ENCODE measurements around the gene MIER2.

The MIER2 gene

DNA sequence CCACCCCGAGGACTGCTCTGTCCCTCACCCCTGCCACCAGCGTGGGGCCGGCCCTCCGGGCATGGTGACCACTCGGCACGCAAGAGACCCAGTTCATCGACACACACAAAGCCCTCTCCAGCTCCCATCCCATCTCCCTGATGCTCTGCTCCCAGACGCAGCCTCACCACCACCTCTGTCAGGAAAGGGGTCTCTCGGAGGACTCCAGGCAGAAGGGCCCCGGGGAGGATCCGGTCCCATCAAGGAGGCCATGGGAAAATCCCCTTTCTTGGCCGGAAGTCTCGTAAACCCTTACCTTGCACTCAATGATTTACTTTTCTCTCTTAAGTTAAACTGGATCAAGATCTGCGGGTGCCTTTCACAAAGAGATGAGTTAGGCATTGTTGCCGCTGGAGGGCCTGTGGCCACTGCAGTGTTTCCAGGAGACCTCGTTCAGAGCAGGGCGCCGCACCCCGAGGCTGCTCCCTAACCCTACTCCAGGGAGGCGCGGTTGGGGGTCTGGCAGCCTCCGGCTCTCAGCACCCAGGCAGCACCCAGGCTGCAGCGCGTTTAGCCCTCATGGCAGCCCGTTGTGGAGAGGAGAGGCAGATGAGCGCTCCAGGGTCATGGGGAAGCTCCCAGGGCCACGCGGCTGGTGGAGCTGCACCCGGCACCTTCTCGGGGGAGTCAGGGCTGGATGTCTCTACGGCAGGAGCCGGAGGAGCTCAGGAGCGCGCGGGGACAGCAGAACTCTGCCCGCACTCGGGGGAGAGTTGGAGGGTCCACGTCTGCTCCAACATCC lies 33.4 kb upstream of the MIER2 start:
- no peak for DNase-seq

DNA sequence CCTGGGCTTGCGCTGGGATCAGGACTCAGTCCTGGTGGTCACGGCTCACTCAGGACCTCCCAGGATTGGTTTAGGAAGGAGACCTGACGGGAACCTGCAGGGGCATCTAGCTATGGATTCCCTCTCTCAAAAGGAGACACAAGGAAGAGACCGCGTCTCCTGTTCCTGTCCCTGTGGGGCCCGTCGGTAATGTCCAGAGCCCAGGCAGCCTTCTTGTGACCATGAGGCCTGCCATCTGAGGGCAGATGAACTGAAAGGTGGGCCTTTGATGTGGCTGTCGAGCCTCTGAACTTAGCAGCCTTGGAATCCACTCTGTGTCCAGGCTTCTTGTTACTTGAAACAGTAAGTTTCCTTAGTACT lies 31.5 kb upstream of the MIER2 start:
- no peak for DNase-seq

DNA sequence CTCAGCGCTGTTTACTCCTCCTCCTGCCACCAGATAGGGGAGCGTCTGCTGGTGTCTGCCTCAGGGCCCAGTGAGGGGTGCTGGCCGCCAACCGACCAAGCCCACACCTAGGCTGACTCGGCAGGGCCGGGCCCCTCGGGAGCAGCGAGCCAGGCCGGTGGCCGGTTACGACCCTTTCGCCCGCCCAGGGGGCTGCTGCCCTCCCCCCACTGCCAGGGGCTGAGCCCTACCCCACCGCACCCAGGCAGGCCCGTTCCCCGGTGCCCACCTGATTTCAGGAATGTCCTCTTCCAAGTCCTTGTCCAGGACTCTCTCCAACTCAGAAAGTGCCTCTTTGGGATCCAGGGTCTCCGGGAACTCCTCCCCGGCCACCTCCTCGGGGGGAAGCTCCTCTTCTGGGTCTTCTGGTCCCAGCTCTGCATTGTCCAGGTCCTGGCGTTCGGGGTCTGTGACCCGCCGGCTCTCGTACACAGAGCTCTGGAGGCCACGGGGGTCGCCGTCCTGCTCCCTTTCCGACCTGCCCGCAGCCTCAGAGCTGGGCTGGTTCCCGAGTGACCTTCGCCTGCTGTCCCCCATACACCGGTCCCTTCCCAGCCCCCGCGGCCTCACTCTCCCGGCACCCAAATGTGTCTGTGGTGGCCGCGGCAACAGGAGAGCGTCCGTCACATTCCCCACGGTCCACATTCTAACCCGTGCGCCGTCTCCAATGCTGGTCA lies 31.0 kb upstream of the MIER2 start:
- no peak for DNase-seq

DNA sequence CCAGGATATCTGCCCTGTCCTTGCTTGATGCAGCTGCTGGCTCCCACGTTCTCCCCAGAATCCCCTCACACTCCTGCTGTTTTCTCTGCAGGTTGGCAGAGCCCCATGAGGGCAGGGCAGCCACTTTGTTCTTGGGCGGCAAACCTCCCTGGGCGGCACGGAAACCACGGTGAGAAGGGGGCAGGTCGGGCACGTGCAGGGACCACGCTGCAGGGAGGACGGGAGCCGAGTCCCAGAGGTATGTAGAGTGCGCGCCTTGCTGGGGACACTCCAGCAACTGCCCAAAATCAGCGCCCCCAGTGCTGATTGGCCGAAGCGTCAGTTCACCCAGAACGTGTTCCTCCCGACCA lies 30.3 kb upstream of the MIER2 start:
- no peak for DNase-seq

DNA sequence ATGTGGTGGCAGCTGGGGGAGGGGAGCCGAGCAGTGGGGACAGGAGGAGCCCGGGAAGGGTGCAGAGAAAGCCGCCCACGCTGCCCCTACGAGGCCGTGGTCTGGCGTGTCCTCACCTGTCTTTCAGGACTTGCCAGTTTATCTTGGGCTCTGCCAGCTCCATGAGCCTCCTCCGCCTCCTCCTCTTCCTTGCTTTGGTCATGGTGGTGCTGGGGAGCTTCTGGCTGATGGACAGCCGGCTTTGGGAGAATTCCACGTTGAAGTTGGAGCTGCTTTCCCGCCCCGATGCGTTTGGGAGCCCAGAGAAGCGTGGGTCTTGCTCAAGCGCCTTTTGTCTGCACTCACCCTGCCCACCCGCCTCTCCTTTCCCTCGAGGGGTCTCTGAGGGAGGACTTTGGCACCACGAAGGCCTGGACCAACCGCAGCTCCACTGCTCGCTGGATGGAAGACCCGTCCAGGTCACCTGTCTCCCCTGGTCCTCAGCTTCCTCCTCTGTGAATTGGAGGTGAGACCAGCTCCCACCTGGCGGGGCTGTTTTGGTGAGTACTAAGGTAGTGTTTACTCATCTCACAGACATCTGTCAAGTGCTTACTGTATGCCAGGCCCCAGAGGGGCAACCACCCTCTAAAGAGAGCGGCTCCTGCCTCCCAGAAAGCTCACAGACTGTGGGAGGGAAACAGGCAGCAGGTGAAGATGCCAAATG lies 29.7 kb upstream of the MIER2 start:
- no peak for DNase-seq

DNA sequence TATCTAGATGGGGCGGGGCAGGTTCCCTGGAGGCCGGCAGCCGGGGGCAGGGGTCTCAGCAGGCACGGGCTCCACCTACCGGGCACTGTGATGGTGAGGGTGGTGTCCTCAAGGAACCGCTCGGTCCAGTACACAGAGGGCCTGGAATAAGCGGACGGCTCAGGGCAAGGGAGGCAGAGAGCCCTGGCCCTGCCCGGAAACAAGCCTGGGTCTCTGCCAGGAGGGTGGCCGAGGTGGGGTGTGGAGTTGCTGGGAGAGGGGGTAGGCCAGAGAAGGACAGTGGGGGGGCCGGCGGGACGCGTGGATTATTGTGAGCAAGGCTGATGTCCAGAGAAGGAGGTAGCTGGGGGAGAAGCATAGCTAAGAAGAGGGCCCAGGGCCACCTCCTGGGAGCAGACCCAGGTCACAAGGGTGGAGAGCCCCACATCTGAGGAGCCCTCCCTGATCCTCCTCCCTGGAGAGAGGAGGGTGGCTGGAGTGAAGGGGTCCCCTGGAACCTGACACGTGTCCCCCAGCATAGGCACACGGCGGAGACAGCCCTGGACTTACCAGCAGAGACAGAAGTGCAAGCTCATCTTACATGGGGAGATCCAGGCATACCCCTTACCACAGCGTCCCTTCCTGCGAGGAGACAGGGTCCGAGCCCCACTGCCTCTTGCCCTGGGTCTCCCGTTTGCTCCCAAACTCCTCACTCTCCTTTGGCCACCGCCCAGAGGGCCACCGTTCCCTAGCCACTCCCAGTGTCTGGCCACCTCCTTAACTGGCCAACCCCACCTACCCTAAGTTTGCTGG lies 29.0 kb upstream of the MIER2 start:
- DNase-seq = no peak

DNA sequence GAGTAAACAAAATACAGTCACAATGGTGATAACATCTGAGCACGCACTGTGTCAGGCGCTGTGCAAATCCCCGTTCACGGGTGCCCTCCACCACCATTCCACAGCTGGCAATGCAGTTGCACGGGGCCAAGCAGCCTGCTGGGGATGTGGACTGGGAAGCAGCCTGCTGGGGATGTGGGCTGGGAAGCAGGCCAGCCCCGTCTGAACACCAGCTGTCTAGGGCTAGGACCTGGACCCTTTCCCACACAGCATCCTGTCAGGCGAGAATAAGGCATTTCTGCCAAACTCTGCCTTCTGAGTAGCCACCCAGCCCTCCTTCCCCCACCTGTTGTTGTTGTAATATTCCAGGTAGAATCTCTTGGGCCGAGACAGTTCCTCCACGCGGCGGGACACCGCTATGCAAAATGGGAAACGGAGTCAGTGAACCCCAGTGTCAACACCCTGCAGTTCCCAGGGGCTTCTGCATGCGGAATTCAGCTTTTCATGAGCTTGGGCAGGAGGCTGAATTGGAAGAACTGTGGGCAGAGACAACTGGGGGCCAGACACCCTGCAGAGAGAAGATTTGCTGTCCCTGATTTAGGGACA lies 27.8 kb upstream of the MIER2 start:
- DNase-seq = peak; percentile 33

DNA sequence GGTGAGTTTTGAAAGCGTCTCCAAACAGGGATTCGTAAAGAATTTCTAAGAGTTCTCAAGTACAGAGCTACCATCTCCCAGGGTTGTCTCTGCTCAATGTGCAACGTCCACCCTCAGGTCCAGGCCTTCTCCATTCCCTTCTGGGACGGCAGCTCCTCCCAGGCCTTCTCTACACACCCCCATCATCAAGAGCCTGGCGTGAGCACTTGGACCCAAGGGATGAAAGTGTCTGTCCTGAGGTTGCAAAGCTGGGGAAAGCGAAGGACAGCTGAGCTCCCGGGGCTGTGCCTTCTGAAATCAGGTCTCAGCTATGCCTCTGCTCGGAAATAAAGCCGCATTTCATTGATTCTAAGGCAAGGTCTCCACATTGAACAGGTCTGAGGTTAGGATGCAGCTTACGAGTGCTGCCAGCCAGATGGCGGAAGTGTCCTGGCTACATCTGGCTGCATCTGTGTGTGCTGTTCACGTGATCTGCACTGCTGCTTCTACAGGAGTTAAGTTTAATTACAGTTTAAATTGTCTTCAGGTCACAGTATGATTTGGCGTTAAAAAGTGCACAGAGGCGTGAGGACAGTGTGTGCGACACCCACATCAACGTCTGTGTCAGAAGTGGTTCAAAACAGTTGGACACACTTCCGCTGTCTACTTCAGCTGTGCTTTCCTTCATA lies 27.0 kb upstream of the MIER2 start:
- DNase-seq = no peak

DNA sequence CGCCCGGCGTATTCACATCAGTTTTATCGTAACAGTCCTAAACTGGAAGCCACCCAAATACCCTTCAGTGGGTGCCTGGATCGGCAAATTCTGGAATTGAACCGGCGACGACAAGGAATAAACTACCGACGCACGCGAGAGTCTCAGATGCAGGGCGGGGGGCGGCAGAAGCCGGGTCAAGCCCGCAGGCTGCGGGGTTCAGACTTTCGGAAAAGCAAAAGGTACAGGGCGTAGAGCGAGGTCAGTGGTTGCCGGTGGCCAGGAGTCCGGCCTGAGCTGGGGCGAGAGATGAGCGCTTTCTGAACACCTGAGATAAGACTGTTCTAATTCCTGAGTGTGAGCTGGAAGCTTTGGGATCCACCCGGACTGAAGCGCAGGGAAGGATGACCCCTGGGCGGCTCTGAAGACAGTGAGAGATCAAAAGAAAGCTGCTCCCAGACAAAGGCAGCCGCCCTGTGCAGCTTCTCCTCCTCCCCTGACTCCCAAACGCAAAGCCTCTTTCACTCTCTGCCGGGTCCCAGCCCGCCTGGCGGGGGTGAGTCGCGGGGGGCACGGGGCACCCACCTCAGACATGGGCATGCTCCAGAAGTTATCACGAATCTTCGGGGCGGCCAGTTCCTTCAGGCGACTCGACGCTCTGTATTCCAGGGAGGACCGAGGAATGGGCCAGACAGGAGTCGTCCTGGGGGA lies 26.2 kb upstream of the MIER2 start:
- no peak for DNase-seq

DNA sequence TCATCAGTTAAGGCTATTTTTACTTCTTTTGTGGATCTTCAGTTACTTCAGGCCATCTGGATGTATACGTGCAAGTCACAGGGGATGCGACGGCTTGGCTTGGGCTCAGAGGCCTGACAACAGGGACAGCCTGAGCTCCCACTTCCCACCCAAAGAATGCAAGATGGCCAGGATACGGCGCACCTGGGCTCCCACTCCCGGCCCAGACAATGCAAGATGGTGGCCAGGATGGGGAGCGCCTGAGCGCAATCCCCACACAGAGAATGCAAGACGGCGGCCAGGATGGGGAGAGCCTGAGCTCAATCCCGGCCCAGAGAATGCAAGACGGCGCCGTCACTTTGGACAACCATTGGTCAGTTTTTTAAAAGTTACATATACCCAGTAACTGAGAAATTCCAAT lies 25.3 kb upstream of the MIER2 start:
- DNase-seq = no peak

DNA sequence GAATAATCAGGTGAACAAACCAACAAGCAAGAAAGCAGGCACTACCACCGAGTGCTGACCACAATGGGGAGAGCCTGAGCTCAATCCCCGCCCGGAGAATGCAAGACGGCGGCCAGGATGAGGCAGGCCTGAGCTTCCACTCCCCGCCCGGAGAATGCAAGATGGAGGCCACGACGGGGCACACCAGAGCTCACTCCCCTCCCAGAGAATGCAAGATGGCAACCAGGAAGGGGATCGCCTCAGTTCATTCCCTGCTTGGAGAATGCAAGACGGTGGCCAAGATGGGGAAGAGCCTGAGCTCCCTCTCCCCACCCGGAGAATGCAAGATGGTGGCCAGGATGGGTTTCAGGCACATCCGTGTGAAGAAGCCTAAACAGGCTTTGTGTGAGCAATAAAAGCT lies 24.7 kb upstream of the MIER2 start:
- no peak for DNase-seq

DNA sequence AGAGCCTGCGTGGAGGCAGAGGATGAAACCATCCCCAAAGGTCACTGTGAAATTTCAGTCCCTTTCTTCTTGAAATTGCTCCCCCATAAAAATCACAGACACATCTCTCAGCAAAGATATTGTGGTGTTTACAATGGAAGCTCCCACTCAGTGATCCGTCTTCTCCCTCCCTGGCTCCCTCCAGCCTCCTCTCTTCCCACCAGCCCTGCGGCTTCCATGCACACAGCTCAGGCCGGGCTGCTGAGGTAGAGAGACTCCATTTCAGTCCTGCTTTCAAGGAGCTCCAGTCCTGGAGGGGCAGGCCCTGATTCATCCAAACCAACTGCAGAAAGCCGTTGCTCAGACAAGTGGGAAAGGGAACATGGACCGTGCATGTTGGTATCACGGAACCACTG lies 24.0 kb upstream of the MIER2 start:
- no peak for DNase-seq

DNA sequence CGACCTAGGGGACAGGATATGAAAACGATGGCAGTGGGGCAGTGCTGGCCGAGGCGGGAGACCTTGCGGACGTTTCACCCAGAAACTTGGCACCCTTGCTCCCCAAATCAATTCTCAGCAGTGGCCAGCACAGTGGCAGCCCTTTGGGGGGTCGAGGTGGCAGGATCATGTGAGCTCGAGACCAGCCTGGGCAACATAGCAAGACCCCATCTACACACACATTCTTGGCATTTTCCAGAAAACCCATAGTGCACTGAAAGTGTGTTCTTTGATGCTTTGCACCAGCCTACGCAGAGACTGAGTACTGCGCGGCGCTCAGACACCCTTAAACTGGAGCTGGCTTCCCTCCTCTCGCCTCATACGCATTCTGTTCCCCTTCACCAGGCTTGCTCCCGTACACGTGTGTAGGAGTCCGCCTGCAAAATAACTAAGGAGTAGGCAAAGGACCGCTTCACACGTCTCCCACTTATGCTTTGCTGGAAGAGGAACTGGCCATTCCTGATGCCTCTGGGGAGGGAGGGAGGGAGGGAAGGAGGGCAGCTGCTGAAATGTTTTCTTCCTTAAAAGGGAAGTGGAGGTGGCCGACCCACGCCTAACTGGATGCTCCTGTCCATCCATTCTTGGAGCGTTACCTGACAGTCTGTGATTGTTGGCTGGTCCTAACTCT lies 23.5 kb upstream of the MIER2 start:
- DNase-seq = no peak

DNA sequence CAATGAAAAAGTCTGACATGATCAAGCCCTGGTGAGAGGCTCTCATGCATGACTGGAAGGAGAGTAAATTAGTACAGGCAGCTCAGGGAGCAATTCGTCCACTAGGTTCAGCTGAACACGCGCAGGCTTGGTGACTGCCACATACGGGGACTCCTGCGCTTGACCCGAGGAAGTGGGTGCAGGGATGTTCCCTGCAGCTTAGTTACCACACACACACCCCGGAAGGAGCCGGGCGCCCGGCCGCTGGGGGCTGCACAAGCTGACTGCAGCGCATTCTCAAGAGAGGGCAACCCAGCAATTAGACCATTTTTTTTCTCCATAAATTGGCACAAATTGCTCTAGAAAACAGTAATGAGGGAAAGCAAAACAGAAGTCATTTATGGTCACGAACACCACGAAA lies 23.0 kb upstream of the MIER2 start:
- no peak for DNase-seq

DNA sequence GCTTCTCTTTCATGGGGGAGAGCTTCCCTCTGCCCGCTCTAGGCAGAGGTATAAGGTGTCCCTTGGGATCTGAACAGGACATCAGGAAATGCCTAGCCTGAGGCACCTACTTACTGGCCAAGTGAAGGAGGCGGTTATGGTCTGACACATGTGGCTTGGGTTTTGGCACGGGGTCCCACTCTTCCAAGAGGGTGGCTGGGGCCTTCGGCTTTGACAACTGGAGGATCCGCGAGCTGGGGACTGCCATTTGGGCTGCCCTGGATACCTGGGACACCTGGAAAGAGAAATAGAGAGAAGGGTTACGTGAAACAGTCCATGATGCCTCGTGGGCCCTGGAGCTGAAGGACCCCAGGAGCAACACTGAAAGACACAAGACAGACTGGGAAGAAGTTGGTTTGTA lies 22.4 kb upstream of the MIER2 start:
- DNase-seq = no peak

DNA sequence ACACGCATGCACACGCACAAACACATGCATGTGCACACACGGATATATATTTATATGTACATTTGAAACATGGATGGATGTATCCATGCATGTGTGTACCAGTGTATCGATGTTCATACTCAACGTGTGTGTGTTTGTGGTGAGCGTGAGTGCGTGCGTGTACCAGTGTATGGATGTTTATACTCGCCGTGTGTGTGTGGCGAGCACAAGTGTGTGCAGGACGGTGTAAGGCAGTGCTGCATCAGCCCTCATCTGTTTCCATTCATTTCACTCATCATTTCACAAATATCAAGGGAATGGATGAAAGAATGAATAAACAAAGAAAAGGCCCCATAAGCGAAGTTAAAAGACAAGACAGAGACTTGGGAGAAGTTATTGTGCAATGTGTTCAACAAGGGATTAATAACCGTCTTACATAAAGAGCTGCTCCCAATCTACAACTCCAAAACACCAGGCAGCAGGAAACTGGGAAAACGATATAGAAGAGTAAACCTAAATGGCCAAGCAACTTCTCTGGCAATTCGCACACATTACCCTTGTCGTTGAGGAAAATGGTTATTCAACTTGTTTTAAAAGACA lies 21.7 kb upstream of the MIER2 start:
- DNase-seq = no peak

DNA sequence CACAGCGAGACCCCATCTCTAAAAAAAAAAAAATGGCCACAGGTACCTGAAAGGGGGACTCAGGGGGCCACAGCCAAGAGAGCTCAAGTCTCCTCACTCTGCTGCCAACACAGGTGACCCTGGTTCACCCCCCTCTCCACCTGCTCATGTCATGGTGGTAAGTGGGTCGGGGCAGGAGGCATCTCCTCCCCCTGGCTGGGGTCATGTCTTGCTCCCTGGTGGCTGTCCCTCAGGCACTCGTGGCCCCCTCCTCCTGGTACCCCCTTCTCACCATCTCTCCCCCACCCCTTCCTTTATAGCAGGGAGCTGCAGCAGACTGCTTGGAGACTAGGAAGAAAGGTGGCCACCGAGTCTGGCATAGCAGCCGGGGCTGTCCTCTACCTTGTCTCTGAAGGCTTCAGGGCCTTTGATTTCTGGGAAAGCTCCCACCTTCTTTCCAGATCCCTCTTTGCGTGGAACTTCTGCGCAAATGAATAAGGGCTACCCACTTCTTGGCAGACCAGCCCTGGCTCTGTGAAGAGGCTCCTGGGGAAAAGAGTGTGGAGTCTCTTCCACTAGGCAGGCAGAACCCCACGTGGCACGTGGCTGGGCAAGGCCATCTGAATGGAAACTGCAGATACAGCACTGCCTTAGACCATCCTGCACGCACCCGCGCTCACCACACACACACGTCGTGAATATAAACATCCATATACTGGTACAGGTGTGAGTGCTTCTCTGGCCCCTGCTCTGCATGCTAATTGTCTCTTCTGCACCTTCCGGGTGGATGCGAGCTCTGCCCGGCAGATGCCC lies 20.1 kb upstream of the MIER2 start:
- no peak for DNase-seq

DNA sequence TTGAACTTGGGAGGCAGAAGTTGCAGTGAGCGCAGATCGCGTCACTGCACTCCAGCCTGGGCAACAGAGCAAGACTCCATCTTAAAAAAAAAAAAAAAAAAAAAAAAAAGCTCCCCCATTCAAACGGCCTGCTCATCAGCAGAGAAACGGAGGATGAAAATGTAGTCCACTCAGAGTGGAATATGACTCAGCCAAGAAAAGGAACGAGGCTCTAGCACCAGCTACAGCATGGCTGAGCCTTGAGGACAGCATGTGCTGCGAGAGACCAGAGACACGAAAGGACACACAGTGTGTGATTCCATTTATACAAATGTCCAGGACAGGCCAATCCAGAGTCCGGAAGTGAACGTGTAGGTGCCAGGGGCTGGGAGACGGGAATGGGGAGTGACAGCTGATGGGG lies 18.1 kb upstream of the MIER2 start:
- no peak for DNase-seq

DNA sequence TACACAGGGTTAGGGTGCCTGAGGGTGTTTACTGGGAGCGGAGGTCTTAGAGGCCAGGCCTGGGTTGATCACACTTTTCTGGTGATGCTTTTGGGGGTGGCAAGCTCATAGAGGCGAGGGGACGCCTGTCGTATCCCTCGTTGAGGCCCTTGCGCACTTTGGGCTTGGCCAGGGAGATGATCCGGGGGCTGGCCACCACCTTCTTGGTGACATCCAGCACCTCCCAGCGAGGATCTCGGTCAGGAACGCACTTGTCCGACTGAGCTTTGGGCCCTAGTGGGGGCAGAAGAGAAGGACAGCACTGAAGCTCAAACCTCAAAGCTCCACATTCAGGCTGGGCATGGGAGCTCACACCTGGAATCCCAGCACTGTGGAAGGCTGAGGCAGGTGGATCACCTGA lies 17.6 kb upstream of the MIER2 start:
- no peak for DNase-seq

DNA sequence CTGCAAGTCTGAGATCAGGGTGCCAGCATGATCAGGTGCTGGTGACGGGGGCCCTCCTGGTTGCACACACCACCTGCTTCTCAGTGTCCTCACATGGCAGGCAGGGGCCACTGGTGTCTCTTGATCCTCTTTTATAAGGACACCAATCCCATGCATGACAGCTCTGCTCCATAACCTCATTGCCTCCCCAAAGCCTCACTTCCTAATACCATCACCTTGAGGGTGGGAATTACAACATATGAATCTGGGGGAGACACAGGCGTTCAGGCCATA lies 15.0 kb upstream of the MIER2 start:
- no peak for DNase-seq
